Cardiac fibroblast (primary cell): ENCODE results near the gene SLC15A3.
A peak's percentile ranks its signal among the peaks of the same experiment; 100 is the strongest.

Experiments
- DNase-seq, 2 donors: peaks; one replicate each; pipeline versions ENCODE4 v3.0.0 to v3.0.0-alpha.2; 2010; ENCODE audit warnings: low read depth in 2 of 2
- H3K4me3 ChIP-seq, 2 donors: replicated peaks in 1 of 2; 1 replicate in 1 of 2; 2 replicates in 1 of 2; pipeline ENCODE4 v1.5.1; 2011; ENCODE audit warnings: low read depth in 2 of 2, low read length in 2 of 2, mild to moderate bottlenecking in 2 of 2, moderate library complexity in 1 of 2
- CTCF ChIP-seq: IDR thresholded peaks from one replicate; pipeline ENCODE4 v1.5.1; 2011; ENCODE audit warnings: low read depth, mild to moderate bottlenecking, low read length, inconsistent platforms

The SLC15A3 gene

DNA sequence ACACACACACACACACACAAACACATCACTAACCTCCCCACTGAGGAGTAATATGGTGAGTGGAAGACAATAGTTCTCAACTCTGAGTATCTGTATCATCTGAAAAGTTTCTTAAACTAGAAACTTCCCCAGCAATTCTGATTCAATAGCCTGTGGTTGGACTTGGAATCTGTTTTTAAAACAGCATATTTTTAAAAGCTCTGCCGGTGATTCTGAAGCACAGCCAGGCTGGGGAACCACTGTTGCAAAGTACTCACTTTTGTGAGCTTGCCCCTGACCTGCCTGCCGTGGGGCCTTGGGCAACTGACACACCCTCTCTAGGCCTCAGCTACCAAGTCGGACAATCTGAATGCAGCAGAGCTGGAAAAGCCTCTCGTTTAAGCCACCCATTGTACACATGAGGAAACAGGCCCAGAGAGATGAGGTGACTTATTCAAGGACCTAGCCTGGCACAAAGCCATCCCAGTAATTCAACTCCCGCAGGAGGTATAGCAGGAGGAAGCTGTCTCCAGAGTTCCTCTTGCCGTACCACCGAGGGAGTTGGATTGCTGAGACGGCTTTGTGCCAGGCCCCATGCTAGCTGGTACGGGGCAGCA is 8.9 kb downstream of the SLC15A3 start:
- no peak overlapping the region for H3K4me3 ChIP-seq
- no peak for TF ChIP-seq CTCF
- no peak for DNase-seq

DNA sequence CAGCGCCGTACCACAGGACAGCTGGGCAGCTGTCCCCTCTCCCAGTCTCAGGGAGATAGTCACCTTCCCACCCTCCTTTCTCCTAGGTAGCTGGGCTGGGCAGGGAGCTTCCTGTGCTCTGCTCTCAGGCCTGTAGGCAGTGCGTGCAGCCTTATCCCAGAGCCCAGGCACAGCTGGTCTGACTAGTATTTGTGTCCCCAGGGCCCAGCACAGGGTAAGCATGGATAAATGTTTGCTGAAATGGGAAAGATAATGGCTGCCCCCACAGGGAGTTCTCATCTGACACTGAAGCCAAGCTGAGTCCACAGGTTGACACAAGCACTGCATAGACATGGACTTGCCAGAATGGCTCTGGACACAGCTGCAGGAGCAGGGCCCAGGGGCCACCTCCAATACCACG is 9.8 kb downstream of the SLC15A3 start:
- DNase-seq, result no peak
- TF ChIP-seq CTCF, result no peak
- H3K4me3 ChIP-seq, result no peak overlapping the region

DNA sequence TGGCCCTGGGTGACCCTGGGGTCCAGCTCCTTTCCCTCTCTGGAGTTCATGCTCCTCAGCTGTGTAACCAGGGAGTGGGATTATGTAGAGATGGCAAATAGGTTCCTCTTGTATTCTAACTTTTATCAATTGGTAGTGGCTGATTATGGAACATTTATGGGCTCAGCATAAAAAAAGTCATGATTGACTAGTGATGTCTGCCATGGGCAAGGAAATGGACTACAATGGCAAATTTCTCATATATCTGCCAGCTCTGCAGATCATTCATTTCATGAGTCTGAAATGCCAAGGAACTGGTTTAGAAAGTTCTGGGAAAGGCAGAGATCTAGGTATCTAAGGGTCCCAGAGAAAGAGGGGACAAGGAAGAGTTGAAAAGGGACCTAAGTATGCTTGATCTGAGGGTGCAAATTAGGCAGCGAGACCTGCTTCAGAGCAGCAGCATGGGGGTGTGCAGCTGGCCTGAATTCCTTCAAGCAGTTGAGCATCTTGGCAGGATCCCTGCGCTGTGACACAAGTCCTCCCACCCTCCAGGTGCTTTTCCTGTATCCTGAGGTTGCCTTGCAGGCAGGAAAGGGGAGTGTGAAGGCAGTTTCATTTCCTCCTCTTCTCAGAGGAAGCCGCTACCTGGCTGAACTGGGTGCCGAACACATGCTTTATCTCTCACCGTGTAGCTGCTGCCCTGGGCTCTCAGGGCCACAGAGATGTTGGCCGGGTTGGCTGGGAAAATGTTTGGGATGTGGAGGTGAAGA is 10.4 kb downstream of the SLC15A3 start:
- no peak for TF ChIP-seq CTCF
- DNase-seq, result no peak

GRCh38 chr11:60939855-60940254 is 12.1 kb downstream of the SLC15A3 start:
- DNase-seq, result peak in 1 of 2 donors; percentile 49
- H3K4me3 ChIP-seq, result no peak overlapping the region
- no peak for TF ChIP-seq CTCF

More for the DNA sequence above, 10.4 kb downstream of the SLC15A3 start:
- H3K4me3 ChIP-seq, result no peak overlapping the region

- no peak for DNase-seq
- H3K4me3 ChIP-seq, result no peak overlapping the region
- no peak for TF ChIP-seq CTCF
These were observed 12.7 kb downstream of the SLC15A3 start for GRCh38 chr11:60939301-60939700.

- H3K4me3 ChIP-seq, result no peak overlapping the region
- TF ChIP-seq CTCF, result no peak
- no peak for DNase-seq
These were observed 13.5 kb downstream of the SLC15A3 start for GRCh38 chr11:60938500-60938899.
